MM.1S (cell line): Measurements from ENCODE around the gene LRPPRC.

Experiments
- DNase-seq: peaks from one replicate; pipeline ENCODE4 v3.0.0-alpha.2; 2015
- H2AFZ ChIP-seq: fragments of 300-600 bp; sonication (generic); 2 replicates; pipeline ENCODE4 v1.6.0; 2016; ENCODE audit warnings: antibody characterized with exemption, low read length
- H3F3A ChIP-seq: fragments of 300-600 bp; sonication (generic); 2 replicates; pipeline ENCODE4 v1.6.1; 2016; ENCODE audit warnings: mild to moderate bottlenecking, antibody characterized with exemption, low read length, moderate library complexity, mixed read lengths; ENCODE audit not compliant: insufficient read depth
- H3K27ac ChIP-seq: fragments of 300-600 bp; sonication (generic); 2 replicates; pipeline ENCODE4 v1.5.1; 2016; ENCODE audit warnings: mild to moderate bottlenecking, low read length
- H3K27me3 ChIP-seq: fragments of 300-600 bp; sonication (generic); replicated peaks from 2 replicates; pipeline ENCODE4 v1.6.0; 2016; ENCODE audit warnings: low read length; ENCODE audit not compliant: insufficient read depth
- H3K36me3 ChIP-seq: fragments of 300-600 bp; sonication (generic); replicated peaks from 2 replicates; pipeline ENCODE4 v1.6.1; 2016; ENCODE audit warnings: mild to moderate bottlenecking, low read length, mixed read lengths; ENCODE audit not compliant: insufficient read depth
- H3K4me1 ChIP-seq: fragments of 300-600 bp; sonication (generic); 2 replicates; pipeline ENCODE4 v1.6.1; 2016; ENCODE audit warnings: low read length, mixed read lengths
- H3K4me2 ChIP-seq: fragments of 300-600 bp; sonication (generic); 2 replicates; pipeline ENCODE4 v1.6.0; 2016; ENCODE audit warnings: low read depth, low read length
- H3K4me3 ChIP-seq: fragments of 300-600 bp; sonication (generic); 2 replicates; pipeline ENCODE4 v1.5.1; 2016; ENCODE audit warnings: low read length, mixed read lengths
- H3K79me2 ChIP-seq: fragments of 300-600 bp; sonication (generic); 2 replicates; pipeline ENCODE4 v1.6.1; 2016; ENCODE audit warnings: mixed run types, low read length, mixed read lengths
- H3K9ac ChIP-seq: fragments of 300-600 bp; sonication (generic); 2 replicates; pipeline ENCODE4 v1.6.1; 2016; ENCODE audit warnings: low read length, mixed read lengths
- H3K9me2 ChIP-seq: fragments of 300-600 bp; sonication (generic); replicated peaks from 2 replicates; pipeline ENCODE4 v1.6.1; 2016; ENCODE audit warnings: mild to moderate bottlenecking, low read length, mixed read lengths; ENCODE audit not compliant: insufficient read depth
- H3K9me3 ChIP-seq: fragments of 300-600 bp; sonication (generic); replicated peaks from 2 replicates; pipeline ENCODE4 v1.6.1; 2016; ENCODE audit warnings: mild to moderate bottlenecking, low read length, mixed read lengths; ENCODE audit not compliant: insufficient read depth
- H4K20me1 ChIP-seq: fragments of 300-600 bp; sonication (generic); 2 replicates; pipeline ENCODE4 v1.6.1; 2016; ENCODE audit warnings: mild to moderate bottlenecking, low read length, moderate library complexity, mixed read lengths; ENCODE audit not compliant: insufficient read depth
- EZH2 ChIP-seq: fragments of 300-600 bp; sonication (generic); optimal IDR thresholded peaks from 2 replicates; pipeline ENCODE3; 2017; ENCODE audit warnings: low read depth, mild to moderate bottlenecking, antibody characterized with exemption, low read length, mixed read lengths
- EZH2phosphoT487 ChIP-seq: fragments of 300-600 bp; sonication (generic); IDR thresholded peaks from 2 replicates; pipeline ENCODE4 v1.6.1; 2018; ENCODE audit warnings: antibody characterized with exemption, low read length
- TF ChIP-seq, protein P1 (sequence below): fragments of 300-600 bp; sonication (generic); IDR thresholded peaks from 2 replicates; pipeline ENCODE4 v1.5.1; 2016; ENCODE audit warnings: antibody characterized with exemption, low read length, mixed read lengths

LRPPRC gene

DNA sequence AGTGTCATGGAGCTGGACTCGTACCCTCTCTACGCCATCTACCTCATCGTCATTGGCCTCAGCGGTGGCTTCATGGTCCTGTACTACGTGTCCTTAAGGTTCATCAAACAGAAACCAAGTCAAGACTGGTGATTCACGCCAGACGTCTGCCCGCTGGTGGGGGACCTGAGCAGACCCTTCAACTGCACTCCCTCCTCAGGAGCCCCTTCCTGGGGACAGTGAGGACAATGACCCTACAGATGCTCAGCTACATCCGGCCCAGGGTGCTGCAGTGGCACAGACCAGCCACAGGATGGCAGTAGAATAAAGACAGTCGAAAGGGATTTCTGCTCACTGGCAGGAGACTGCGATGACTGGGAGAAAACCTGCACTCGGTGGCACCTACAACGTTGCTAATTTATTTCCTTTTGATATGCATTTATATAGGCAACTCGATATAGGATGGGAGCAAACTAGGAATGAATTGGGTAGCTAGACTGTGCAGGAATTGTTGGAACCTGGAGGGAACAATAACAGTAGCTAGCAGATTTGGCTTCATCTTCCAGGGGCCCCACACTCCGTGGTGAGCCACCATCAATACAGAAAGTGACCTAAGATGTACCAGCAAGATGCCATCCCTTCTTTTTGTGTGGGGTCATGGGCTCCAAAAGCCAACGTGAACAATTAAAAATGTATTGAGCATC is 117.9 kb downstream of the LRPPRC start:
- Histone ChIP-seq H2AFZ (no peak overlapping the region), H3K4me3 (no peak overlapping the region), H3K4me1 (no peaks in the 10 kb centered on the region), H3K9me3 (no peaks in the 10 kb centered on the region), H3K4me2 (no peak overlapping the region), H3K36me3 (no peaks in the 10 kb centered on the region), H4K20me1 (no peaks in the 10 kb centered on the region), H3F3A (no peaks in the 10 kb centered on the region), H3K79me2 (no peaks in the 10 kb centered on the region), H3K9ac (no peak overlapping the region), H3K27ac (no peak overlapping the region), H3K27me3 (no peaks in the 10 kb centered on the region), H3K9me2 (no peaks in the 10 kb centered on the region)
- TF ChIP-seq, protein P1, sequence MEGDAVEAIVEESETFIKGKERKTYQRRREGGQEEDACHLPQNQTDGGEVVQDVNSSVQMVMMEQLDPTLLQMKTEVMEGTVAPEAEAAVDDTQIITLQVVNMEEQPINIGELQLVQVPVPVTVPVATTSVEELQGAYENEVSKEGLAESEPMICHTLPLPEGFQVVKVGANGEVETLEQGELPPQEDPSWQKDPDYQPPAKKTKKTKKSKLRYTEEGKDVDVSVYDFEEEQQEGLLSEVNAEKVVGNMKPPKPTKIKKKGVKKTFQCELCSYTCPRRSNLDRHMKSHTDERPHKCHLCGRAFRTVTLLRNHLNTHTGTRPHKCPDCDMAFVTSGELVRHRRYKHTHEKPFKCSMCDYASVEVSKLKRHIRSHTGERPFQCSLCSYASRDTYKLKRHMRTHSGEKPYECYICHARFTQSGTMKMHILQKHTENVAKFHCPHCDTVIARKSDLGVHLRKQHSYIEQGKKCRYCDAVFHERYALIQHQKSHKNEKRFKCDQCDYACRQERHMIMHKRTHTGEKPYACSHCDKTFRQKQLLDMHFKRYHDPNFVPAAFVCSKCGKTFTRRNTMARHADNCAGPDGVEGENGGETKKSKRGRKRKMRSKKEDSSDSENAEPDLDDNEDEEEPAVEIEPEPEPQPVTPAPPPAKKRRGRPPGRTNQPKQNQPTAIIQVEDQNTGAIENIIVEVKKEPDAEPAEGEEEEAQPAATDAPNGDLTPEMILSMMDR: peak; percentile 96
- no peak for TF ChIP-seq EZH2phosphoT487
- DNase-seq: peak; percentile 56

DNA sequence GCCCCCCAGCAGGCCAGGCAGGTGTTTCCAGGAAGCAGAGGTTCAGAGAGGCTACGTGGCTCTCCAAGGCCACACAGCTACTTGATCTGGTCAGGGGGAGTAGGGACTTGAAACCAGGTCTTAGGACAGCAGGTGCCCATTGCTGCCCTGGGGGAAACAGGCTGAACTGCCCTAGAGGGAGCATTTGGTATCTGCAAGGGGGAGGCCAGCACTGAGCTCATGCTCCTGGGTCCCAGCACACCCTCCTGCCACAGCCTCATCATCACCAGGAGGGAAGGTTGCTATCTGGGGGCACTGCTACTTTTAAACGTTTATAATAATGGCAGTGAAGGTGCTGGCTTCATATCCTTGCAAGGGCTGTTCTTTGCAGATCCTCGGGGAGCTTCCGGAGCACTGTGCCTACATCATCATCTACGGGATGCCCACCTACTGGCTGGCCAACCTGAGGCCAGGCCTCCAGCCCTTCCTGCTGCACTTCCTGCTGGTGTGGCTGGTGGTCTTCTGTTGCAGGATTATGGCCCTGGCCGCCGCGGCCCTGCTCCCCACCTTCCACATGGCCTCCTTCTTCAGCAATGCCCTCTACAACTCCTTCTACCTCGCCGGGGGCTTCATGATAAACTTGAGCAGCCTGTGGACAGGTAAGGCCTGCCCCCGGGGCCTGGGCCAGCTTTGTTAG is 120.9 kb downstream of the LRPPRC start:
- TF ChIP-seq EZH2phosphoT487: no peak
- TF ChIP-seq, protein P1: no peak
- TF ChIP-seq EZH2: no peak
- peaks cover 17% of the 10 kb centered on the region; the same call in 1 of the 2 replicates for H3K27me3 ChIP-seq
- H3K9me3 ChIP-seq: no peaks in the 10 kb centered on the region
- no peak for DNase-seq
- H2AFZ ChIP-seq: no peak overlapping the region
- H3K4me3 ChIP-seq: no peak overlapping the region
- H3K4me2 ChIP-seq: no peak overlapping the region
- H3K9ac ChIP-seq: no peak overlapping the region
- no peaks in the 10 kb centered on the region for H4K20me1 ChIP-seq
- no peaks in the 10 kb centered on the region for H3K79me2 ChIP-seq
- H3F3A ChIP-seq: no peaks in the 10 kb centered on the region
- H3K36me3 ChIP-seq: no peaks in the 10 kb centered on the region
- H3K27ac ChIP-seq: no peak overlapping the region
- H3K9me2 ChIP-seq: no peaks in the 10 kb centered on the region
- no peaks in the 10 kb centered on the region for H3K4me1 ChIP-seq

DNA sequence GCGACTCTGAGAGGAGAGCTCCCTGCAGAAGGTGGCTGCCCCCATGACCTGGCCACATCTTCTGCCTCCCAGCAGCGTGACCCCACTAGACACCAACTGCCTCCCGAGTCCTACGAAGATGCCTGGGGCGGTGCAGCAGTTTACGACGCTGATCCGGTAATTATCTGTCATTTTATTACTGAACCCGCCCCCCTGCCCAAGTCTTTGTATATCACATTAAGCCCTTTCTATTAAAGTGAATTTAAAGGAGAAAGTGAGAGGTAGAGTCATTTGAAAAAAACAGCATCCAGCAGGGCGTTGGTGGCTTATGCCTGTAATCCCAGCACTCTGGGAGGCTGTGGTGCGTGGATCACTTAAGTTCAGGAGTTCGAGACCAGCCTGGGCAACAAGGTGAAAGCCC is 123.6 kb downstream of the LRPPRC start:
- DNase-seq: no peak
- Histone ChIP-seq H3K27ac (no peak overlapping the region), H3K79me2 (no peaks in the 10 kb centered on the region), H3K27me3 (peaks cover 44% of the 10 kb centered on the region), H3K4me2 (no peak overlapping the region), H3K9ac (no peak overlapping the region), H3K9me2 (no peaks in the 10 kb centered on the region), H3K9me3 (no peaks in the 10 kb centered on the region), H4K20me1 (no peaks in the 10 kb centered on the region), H3F3A (no peaks in the 10 kb centered on the region), H3K36me3 (no peaks in the 10 kb centered on the region), H3K4me3 (no peak overlapping the region), H2AFZ (no peak overlapping the region), H3K4me1 (no peaks in the 10 kb centered on the region)
- TF ChIP-seq, protein P1: no peak
- no peak for TF ChIP-seq EZH2
- TF ChIP-seq EZH2phosphoT487: no peak
